GM12891 (cell line): ENCODE measurements around the gene HDAC11.

ENCODE experiments used
- DNase-seq: peaks from one replicate; pipeline ENCODE4 v3.0.0; 2011; ENCODE audit warnings: low spot score; ENCODE audit not compliant: insufficient read length
- FAIRE-seq: peaks from 2 replicates; lab custom pipeline; 2011; peaks lifted over from hg19 to GRCh38; lab: Jason Lieb, UNC
- PAX5 ChIP-seq: IDR thresholded peaks from 2 replicates; pipeline ENCODE4 v1.6.1; 2011; ENCODE audit warnings: low read length, moderate library complexity, mild to moderate bottlenecking; ENCODE audit not compliant: insufficient read depth, severe bottlenecking
- POLR2A ChIP-seq: IDR thresholded peaks from 2 replicates; pipeline ENCODE4 v1.6.1; 2011; ENCODE audit warnings: low read depth, low read length, control low read depth
- POLR2AphosphoS5 ChIP-seq: IDR thresholded peaks from 2 replicates; pipeline ENCODE4 v1.6.1; 2011; ENCODE audit warnings: low read depth, low read length, control low read depth
- POU2F2 ChIP-seq: IDR thresholded peaks from 2 replicates; pipeline ENCODE4 v1.6.1; 2011; ENCODE audit warnings: low read depth, mild to moderate bottlenecking, control low read depth, low read length, moderate library complexity
- SPI1 ChIP-seq: IDR thresholded peaks from 2 replicates; pipeline ENCODE4 v1.6.1; 2011; ENCODE audit warnings: low read depth, low read length, control low read depth
- TAF1 ChIP-seq: IDR thresholded peaks from 2 replicates; pipeline ENCODE4 v1.6.1; 2011; ENCODE audit warnings: low read depth, low read length, control low read depth

The HDAC11 gene

DNA sequence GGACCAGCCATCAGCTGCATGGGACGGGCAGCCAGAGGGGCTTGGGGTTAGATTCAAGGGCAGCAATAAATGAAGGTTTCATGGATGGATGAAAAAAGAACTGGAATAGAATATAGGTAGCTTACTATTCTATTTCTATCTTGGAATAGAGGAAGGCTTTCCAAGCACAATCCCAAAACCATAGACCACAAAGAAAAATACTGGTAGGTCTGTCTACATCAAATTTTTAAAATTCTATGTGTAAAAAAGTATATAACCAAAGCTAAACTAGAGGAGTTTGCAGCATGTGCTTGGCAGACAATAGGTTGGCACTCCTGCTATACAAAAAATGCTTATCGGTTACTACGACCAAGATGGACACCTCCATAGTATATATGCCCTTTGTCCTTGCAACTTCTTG, 61.6 kb downstream of the HDAC11 start:
- TF ChIP-seq TAF1 (no peak), POU2F2 (no peak)
- DNase-seq (no peak), FAIRE-seq (no peak)

DNA sequence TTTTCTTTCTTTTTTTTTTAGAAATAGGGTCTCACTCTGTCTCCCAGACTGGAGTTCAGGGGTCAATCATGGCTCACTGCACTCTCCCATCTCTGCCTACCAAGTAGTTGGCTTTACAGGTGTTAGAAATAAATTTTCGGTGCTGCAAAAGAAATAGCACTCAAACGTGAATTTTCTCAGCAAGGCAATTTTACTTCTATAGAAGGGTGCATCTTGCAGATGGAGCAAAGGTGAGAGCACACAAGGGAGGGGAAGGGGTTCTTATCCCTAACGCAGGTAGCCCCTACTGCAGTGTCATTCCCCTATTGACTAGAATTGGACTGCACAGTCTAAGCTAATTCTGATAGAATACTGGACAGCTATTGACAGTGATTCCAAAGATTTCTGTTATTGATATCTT, 62.0 kb downstream of the HDAC11 start:
- DNase-seq (no peak), FAIRE-seq (no peak)
- TF ChIP-seq POU2F2 (no peak), SPI1 (no peak), POLR2AphosphoS5 (no peak), TAF1 (no peak), POLR2A (no peak), PAX5 (no peak)

DNA sequence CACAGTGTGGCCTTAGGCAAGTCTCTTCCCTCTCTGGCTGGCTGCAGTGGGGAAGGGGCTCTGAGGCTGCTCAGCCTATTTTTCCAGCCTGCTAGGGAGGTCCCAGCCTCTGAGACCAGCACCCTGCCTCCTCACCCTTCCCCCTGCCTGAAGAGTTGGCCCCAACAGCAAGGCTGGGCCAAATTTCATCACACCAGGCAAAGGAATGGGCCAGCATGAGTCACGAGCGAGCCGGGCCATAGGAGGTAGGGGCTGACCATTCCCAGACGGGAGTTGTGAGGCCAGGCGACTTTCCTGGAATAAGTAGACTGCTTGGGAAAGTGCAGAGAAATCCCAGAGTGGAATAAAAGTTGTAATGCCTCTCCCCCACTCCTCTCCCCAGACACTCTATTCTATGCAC, 63.1 kb downstream of the HDAC11 start:
- TF ChIP-seq POLR2A = no peak
- TF ChIP-seq POU2F2 = no peak
- no peak for TF ChIP-seq SPI1
- no peak for TF ChIP-seq PAX5
- no peak for TF ChIP-seq POLR2AphosphoS5
- TF ChIP-seq TAF1 = no peak
- FAIRE-seq (no peak), DNase-seq (no peak)

DNA sequence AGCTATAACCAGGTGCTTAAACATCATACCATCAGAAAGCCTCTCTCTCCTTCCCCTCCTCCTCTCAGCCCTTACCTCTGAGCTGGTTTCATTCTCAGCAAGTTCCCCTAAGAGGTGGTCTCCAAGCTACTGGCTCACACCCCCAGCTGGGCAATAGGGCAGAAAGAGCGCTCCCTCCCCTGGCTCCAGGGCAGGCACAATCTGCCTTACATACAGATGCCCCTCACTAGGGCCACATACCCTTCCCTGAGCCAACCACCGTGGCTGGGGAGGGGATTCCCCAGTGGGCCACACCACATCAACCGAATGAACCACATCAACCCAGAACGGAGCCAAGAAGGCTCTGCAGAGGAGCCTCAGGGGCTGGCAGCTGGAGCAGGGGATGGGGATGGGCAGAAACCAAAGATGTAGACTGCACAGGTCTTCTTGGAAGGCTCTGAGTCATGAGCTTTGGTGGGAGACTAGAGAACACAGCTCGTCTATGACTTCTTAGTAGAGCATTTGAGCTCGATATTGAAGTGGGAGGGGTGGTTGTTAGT, 64.3 kb downstream of the HDAC11 start:
- DNase-seq = no peak
- no peak for TF ChIP-seq PAX5
- TF ChIP-seq TAF1 = no peak
- TF ChIP-seq POLR2A = no peak
- no peak for TF ChIP-seq POU2F2
- no peak for TF ChIP-seq SPI1
- TF ChIP-seq POLR2AphosphoS5 = no peak
- no peak for FAIRE-seq

DNA sequence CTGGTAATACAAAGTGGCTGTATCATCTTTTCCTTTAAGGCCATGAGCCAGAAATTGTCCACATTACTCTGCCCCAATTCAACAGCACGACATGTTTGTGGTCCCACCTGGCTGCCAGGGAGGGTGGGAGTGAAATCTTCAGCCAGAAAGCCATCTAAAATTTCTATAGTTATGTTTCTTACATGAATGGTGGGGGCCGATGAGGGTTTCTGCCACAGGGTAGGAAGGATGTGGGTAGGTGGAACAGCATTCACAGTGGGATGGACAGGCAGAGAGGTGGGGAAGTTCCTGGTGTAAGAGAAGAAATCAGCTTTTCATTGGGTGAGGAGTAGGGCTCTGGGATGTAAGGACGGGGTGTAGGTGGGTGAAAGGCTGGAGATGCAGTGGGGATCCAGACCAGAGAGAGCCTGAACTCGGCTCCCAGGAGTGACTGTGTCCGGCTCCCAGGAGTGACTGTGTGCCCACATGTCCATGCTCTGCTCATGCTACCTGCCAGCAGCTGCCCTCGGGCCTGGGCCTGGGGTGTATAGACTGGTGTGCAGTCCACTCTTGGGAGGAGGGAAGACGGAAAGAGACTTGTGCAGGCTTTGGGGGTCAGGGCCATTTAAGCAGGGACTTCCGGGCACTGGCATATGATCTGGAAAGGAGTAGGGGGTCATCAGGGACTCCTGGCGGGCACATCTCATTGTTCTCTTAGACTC, 65.0 kb downstream of the HDAC11 start:
- no peak for FAIRE-seq
- TF ChIP-seq SPI1 = no peak
- no peak for TF ChIP-seq POLR2A
- no peak for TF ChIP-seq POLR2AphosphoS5
- no peak for TF ChIP-seq TAF1
- TF ChIP-seq PAX5 = no peak
- TF ChIP-seq POU2F2 = no peak
- no peak for DNase-seq

DNA sequence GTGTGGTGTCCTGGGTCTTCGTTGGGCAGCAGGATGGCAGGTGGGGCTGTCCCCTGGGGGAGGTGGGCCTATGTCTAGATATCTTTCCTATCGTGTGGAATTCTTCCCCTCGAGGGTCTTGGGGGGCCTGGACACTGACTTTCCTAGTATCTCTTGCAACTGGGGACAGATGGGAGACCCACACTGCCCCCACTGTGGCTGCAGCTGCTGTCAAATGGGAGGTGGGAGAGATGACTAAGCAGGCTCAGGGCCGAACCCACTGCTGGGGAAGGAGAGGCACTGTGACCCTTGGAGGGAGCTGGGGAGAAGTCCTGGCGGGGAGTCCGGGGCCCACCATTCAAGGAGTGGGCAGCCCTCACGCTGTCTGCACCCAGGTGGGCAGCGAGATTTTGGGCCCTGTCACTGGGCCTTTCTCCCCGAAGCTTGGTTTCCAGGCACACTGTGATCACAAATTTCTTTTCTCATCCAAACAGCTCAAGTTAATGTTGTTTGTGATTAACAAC, 65.9 kb downstream of the HDAC11 start:
- FAIRE-seq = no peak

DNA sequence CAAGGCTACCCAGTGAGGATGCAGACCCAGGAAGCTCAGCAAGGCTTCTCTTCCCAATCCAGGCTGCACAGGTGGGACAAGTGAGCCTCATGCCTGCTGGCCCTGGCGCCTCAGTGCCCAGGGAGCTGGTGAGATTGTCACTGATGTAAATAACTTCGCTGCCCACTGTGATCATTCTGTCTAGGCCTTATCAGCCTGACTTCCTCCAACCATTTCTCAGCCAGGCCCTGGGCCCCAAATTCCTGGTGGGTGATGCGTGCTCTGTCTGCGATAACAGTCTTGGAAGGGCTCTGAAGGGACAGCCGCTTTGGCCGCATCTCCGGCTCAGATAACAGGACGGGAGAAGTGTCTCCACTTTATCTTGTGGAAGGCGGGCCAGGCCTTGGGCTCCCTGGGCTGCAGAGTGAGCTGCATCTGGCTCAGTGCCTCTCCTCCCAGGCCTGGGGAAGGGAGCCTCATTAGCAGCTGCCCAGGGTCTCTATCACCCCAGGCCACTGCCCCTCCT, 66.6 kb downstream of the HDAC11 start:
- TF ChIP-seq SPI1 (no peak), PAX5 (no peak), POLR2AphosphoS5 (no peak), POU2F2 (no peak), POLR2A (no peak), TAF1 (no peak)
- DNase-seq (no peak), FAIRE-seq (no peak)

More for the DNA sequence above, 65.9 kb downstream of the HDAC11 start:
- no peak for DNase-seq
- TF ChIP-seq POLR2A (no peak), SPI1 (no peak), PAX5 (no peak), POLR2AphosphoS5 (no peak), TAF1 (no peak), POU2F2 (no peak)

DNA sequence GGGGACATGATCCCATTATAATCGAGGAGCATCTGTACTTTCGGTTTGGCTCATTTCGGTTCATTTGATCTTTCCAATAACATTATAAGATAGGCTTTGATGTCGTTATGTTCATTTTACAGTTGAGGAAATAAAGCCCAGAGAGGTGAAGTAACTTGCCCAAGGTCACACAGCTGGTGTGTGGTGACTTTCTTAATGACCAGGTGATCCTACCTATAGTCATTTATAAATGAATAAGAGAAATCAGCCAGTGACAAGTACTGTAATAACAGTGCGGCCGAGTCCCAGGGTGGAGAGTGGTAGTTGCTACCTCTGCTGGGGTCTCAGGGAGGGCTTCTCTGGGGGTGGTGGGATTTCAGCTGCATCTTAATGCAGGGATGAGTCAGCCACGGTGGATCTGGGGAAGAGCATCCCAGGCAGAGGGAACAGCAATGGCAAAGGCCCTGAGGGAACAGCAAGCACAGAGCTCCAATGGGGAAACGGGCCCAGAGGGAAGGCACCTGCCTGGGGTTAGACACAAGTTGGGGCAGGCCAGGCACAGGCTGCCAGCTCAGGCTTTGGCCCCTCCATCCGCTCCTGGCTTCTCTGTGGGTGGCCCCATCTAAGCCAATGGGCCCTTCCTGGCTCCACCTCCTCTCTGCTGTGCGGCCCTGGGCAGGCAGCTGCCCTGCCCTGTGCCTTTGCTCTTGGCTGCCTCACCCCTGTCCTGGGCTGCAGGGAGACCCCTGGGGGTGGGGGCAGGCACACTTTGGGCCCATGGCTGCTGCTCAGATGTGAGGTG, 67.7 kb downstream of the HDAC11 start:
- DNase-seq (no peak), FAIRE-seq (no peak)
- TF ChIP-seq PAX5 (no peak), TAF1 (no peak), POLR2A (no peak), POLR2AphosphoS5 (no peak), SPI1 (no peak), POU2F2 (no peak)
